ENCODE measurements around the gene LHFPL2. TPM values are rescaled to one million over a fixed set of nuclear protein-coding genes. Genes with fewer than 3 reads are reported as not detected.

The LHFPL2 gene
- total RNA-seq, 1 experiment from 2014 or later, result 17.9 TPM

- Histone ChIP-seq H3K9me2 (ENCODE audit: insufficient read depth) (no peaks in the 10 kb centered on the region), H4K20me1 (ENCODE audit: insufficient read depth) (no peaks in the 10 kb centered on the region), H3K4me1 (ENCODE audit: control insufficient read depth in 1 of 2, insufficient read depth in 2 of 2, low read length in 2 of 2) (peaks cover 0 to 6% of the 10 kb centered on the region in 2 experiments; a peak in 1 of 4 replicates), H3K79me2 (ENCODE audit: insufficient read depth, low read length) (no peaks in the 10 kb centered on the region), H3K9ac (ENCODE audit: low read length) (no peak overlapping the region), H3K4me3 (replicated peaks in 1 of 2; ENCODE audit: low read depth in 1 of 2, low read length in 2 of 2) (no peak overlapping the region), H2AFZ (ENCODE audit: low read depth, low read length, poor library complexity, severe bottlenecking) (no peak overlapping the region), H3K36me3 (ENCODE audit: control insufficient read depth in 1 of 2, insufficient read depth in 2 of 2, low read length in 2 of 2) (no peaks in the 10 kb centered on the region), H3K4me2 (ENCODE audit: low read length) (no peak overlapping the region), H3K9me3 (ENCODE audit: control insufficient read depth in 1 of 2, insufficient read depth in 1 of 2, low read depth in 1 of 2, low read length in 2 of 2) (no peaks in the 10 kb centered on the region), H3K27ac (ENCODE audit: low read depth, low read length) (no peak overlapping the region), H3K27me3 (ENCODE audit: insufficient read depth, low read length) (no peaks in the 10 kb centered on the region)
- ATAC-seq, result no peak
- CTCF ChIA-PET, result no interaction called here
- POLR2A ChIA-PET, result no interaction called here
- DNase-seq (ENCODE audit: low read depth, low spot score), result no peak
- no TSS peak for BruUV-seq (replicated peaks)
- RAD21 ChIA-PET (ENCODE audit: low non-redundant PET in 1 of 2, low total read pairs in 2 of 2, uncharacterized antibody in 2 of 2, unreplicated experiment in 2 of 2), result no interaction called here
- intact Hi-C loops (cut with micrococcal nuclease), result no loop called here
- TF ChIP-seq POLR2A (IDR thresholded peaks at IDR 0.05; ENCODE audit: borderline replicate concordance, extremely low read depth, insufficient read depth, insufficient read length), result no peak
- TF ChIP-seq CTCF (IDR thresholded peaks at IDR 0.05 in 2 of 3, conservative IDR thresholded peaks at IDR 0.05 in 1 of 3; ENCODE audit: borderline replicate concordance in 1 of 3, insufficient read depth in 1 of 3, low read depth in 2 of 3, low read length in 2 of 3), result no peak
- TF ChIP-seq YY1 (IDR thresholded peaks at IDR 0.05; ENCODE audit: extremely low read depth, insufficient replicate concordance, low read depth, low read length), result no peak
- no peak for TF ChIP-seq TCF7L2 (IDR thresholded peaks at IDR 0.05; ENCODE audit: borderline replicate concordance, extremely low read depth, insufficient read depth, insufficient read length)
- TF ChIP-seq ZFX (IDR thresholded peaks at IDR 0.05), result no peak
- TF ChIP-seq ELF1 (IDR thresholded peaks at IDR 0.05; ENCODE audit: borderline replicate concordance, low read depth), result no peak
- no peak for TF ChIP-seq FOSL1 (IDR thresholded peaks at IDR 0.05; ENCODE audit: low read depth)
- TF ChIP-seq CEBPB (IDR thresholded peaks at IDR 0.05; ENCODE audit: low read depth), result no peak
Observed at GRCh38 chr5:78511121-78511906, 137.3 kb downstream of the LHFPL2 start.
